Suprapubic skin (tissue), 4 donors: Measurements from ENCODE around the gene ERN1. TPM values are rescaled to one million over a fixed set of nuclear protein-coding genes. Genes with fewer than 3 reads are reported as not detected.

Experiments
- DNase-seq, 2 donors: peaks; one replicate each; pipeline ENCODE4 v3.0.0-alpha.2; 2019; ENCODE audit warnings: low spot score in 2 of 2
- H3K27ac ChIP-seq: fragments of 200-600 bp; sonication (generic); one replicate; pipeline ENCODE4 v1.5.1; 2019
- H3K27me3 ChIP-seq: fragments of 200-600 bp; sonication (generic); one replicate; pipeline ENCODE4 v1.5.1; 2019
- H3K36me3 ChIP-seq: fragments of 200-600 bp; sonication (generic); one replicate; pipeline ENCODE4 v1.5.1; 2019
- H3K4me1 ChIP-seq: fragments of 200-600 bp; sonication (generic); one replicate; pipeline ENCODE4 v1.5.1; 2019
- H3K4me3 ChIP-seq: fragments of 200-600 bp; sonication (generic); one replicate; pipeline ENCODE4 v1.5.1; 2019; ENCODE audit warnings: mild to moderate bottlenecking
- H3K9me3 ChIP-seq: fragments of 200-600 bp; sonication (generic); one replicate; pipeline ENCODE4 v1.5.1; 2019
- CTCF ChIP-seq, 2 donors: fragments of 200-600 bp in 1 of 2; fragments of 450-650 bp in 1 of 2; sonication (generic) in 1 of 2; IDR thresholded peaks; one replicate each; pipeline ENCODE4 v1.5.1; 2016 to 2019; ENCODE audit warnings: antibody characterized with exemption in 2 of 2, mild to moderate bottlenecking in 1 of 2, moderate library complexity in 1 of 2
- EP300 ChIP-seq: sonication (generic); formaldehyde crosslinking; IDR thresholded peaks from one replicate; pipeline ENCODE4 v1.6.1; 2017; ENCODE audit warnings: antibody characterized with exemption
- POLR2A ChIP-seq, 2 donors: fragments of 450-650 bp; IDR thresholded peaks; one replicate each; pipeline ENCODE4 v1.6.1; 2017; ENCODE audit warnings: antibody characterized with exemption in 2 of 2, mild to moderate bottlenecking in 2 of 2, moderate library complexity in 2 of 2
- POLR2AphosphoS5 ChIP-seq, 3 donors: sonication (generic); formaldehyde crosslinking; IDR thresholded peaks; one replicate each; pipeline ENCODE4 v1.6.1; 2017; ENCODE audit warnings: antibody characterized with exemption in 3 of 3
- WGBS: methylation state at CpG from one replicate; pipeline ENCODE4 v1.1.5; 2018; 5-methylcytosine and 5-hydroxymethylcytosine counted together
- total RNA-seq, 4 donors: library from RNA; depleted of rRNA; stranded (reverse); fragments of >200 nt; gene quantifications; one replicate each; pipeline ENCODE4 v1.1.0, GENCODE V29; 2016

Gene ERN1
- total RNA-seq, 4 donors from 2014 or later: 21.2 to 41.1 (median 35.1) TPM

GRCh38 chr17:64106918-64107317 lies 23.0 kb downstream of the ERN1 start:
- H3K27me3 ChIP-seq: no peaks in the 10 kb centered on the region
- DNase-seq: no peak
- no peaks in the 10 kb centered on the region for H3K36me3 ChIP-seq
- no peak overlapping the region for H3K27ac ChIP-seq
- H3K9me3 ChIP-seq: no peaks in the 10 kb centered on the region
- peaks cover 44% of the 10 kb centered on the region for H3K4me1 ChIP-seq
- TF ChIP-seq EP300 (no peak), POLR2AphosphoS5 (IDR thresholded peaks at IDR 0.05) (no peak)
- H3K4me3 ChIP-seq: no peak overlapping the region
- WGBS: 83% methylated on average over 3 of the region's 3 CpGs

- Histone ChIP-seq H3K4me1 (peaks cover 39% of the 10 kb centered on the region), H3K27ac (no peak overlapping the region), H3K4me3 (no peak overlapping the region), H3K36me3 (no peaks in the 10 kb centered on the region), H3K27me3 (no peaks in the 10 kb centered on the region), H3K9me3 (no peaks in the 10 kb centered on the region)
- DNase-seq: no peak
- TF ChIP-seq POLR2A (IDR thresholded peaks at IDR 0.05): no peak
- no peak for TF ChIP-seq CTCF (IDR thresholded peaks at IDR 0.05)
- no peak for TF ChIP-seq POLR2AphosphoS5 (IDR thresholded peaks at IDR 0.05)
- no peak for TF ChIP-seq EP300
- WGBS: 90% methylated on average over 5 of the region's 5 CpGs
These were observed 26.3 kb downstream of the ERN1 start for GRCh38 chr17:64103391-64104364.

- DNase-seq: no peak
- H3K4me3 ChIP-seq: no peak overlapping the region
- H3K27ac ChIP-seq: peak overlapping the region; percentile 25
- 64% methylated on average over 7 of the region's 7 CpGs for WGBS
- H3K9me3 ChIP-seq: no peaks in the 10 kb centered on the region
- H3K4me1 ChIP-seq: peaks cover 38% of the 10 kb centered on the region
- no peaks in the 10 kb centered on the region for H3K27me3 ChIP-seq
- no peaks in the 10 kb centered on the region for H3K36me3 ChIP-seq
- TF ChIP-seq CTCF (IDR thresholded peaks at IDR 0.05) (no peak), POLR2AphosphoS5 (IDR thresholded peaks at IDR 0.05) (no peak), EP300 (no peak), POLR2A (IDR thresholded peaks at IDR 0.05) (no peak)
These were observed 27.1 kb downstream of the ERN1 start for GRCh38 chr17:64102627-64103390.

GRCh38 chr17:64099543-64099942 lies 30.4 kb downstream of the ERN1 start:
- DNase-seq: no peak
- Histone ChIP-seq H3K9me3 (no peaks in the 10 kb centered on the region), H3K4me1 (peaks cover 36% of the 10 kb centered on the region), H3K36me3 (no peaks in the 10 kb centered on the region), H3K27ac (no peak overlapping the region), H3K4me3 (no peak overlapping the region), H3K27me3 (no peaks in the 10 kb centered on the region)
- TF ChIP-seq CTCF (IDR thresholded peaks at IDR 0.05): no peak
- TF ChIP-seq POLR2A (IDR thresholded peaks at IDR 0.05): no peak
- no peak for TF ChIP-seq EP300
- TF ChIP-seq POLR2AphosphoS5 (IDR thresholded peaks at IDR 0.05): no peak
- 93% methylated on average over 6 of the region's 6 CpGs for WGBS

- Histone ChIP-seq H3K36me3 (peaks cover 8% of the 10 kb centered on the region), H3K4me3 (no peak overlapping the region), H3K4me1 (peaks cover 36% of the 10 kb centered on the region), H3K27ac (peak overlapping the region; percentile 31), H3K9me3 (no peaks in the 10 kb centered on the region), H3K27me3 (no peaks in the 10 kb centered on the region)
- WGBS: 36% methylated on average over 8 of the region's 8 CpGs
- DNase-seq: no peak
- TF ChIP-seq CTCF (IDR thresholded peaks at IDR 0.05) (no peak), EP300 (no peak), POLR2A (IDR thresholded peaks at IDR 0.05) (no peak), POLR2AphosphoS5 (IDR thresholded peaks at IDR 0.05) (no peak)
These were observed 32.6 kb downstream of the ERN1 start for GRCh38 chr17:64097196-64097936.
